Ovary (tissue), 3 donors: Measurements from ENCODE around the gene CORO6.

ENCODE experiments used
- CTCF ChIP-seq, 3 donors: fragments of 450-650 bp in 2 of 3; fragments of 200-600 bp in 1 of 3; IDR thresholded peaks; one replicate each; pipeline versions ENCODE4 v1.5.1 to v1.8.0; 2016 to 2022; ENCODE audit warnings: antibody characterized with exemption in 3 of 3, mild to moderate bottlenecking in 1 of 3
- EP300 ChIP-seq: sonication (generic); formaldehyde crosslinking; IDR thresholded peaks from one replicate; pipeline ENCODE4 v1.6.1; 2017; ENCODE audit warnings: antibody characterized with exemption
- POLR2A ChIP-seq: fragments of 450-650 bp; IDR thresholded peaks from one replicate; pipeline ENCODE4 v1.6.1; 2017; ENCODE audit warnings: antibody characterized with exemption, mild to moderate bottlenecking, moderate library complexity
- donor health status: DM: no; HTN: no; CAD: no.

GRCh38 chr17:29590411-29591145 lies 32.1 kb downstream of the CORO6 start:
- TF ChIP-seq CTCF (IDR thresholded peaks at IDR 0.05) (no peak), POLR2A (no peak), EP300 (no peak)
